ENCODE data around the gene CD276. TPM values are rescaled to one million over a fixed set of nuclear protein-coding genes. Genes with fewer than 3 reads are reported as not detected.

CD276 gene
- total RNA-seq, 1 experiment from 2014 or later, result 133 TPM

GRCh38 chr15:73679964-73680363, 4.2 kb upstream of the CD276 start:
- H3K4me1 Mint-ChIP-seq, result peaks cover 11 to 13% of the 10 kb centered on the region in 2 experiments
- no peak overlapping the region for H2AFZ ChIP-seq (ENCODE audit: low read length)
- no peak overlapping the region for H3K14ac ChIP-seq (ENCODE audit: insufficient read depth, low read length)
- H3K4me2 ChIP-seq (ENCODE audit: insufficient read depth, insufficient read length, low read length), result no peak overlapping the region
- DNase-seq, result no peak
- no peak overlapping the region for H2BK12ac ChIP-seq (ENCODE audit: insufficient read length, low read depth, low read length)
- WGBS (ENCODE audit: extremely low coverage, insufficient read length, low lambda C conversion rate), result no CpG with 5 or more reads among the region's 6 CpGs
- H3K4me1 ChIP-seq (ENCODE audit: insufficient read depth, low read length), result no peaks in the 10 kb centered on the region
- no peak overlapping the region for H3K4me3 Mint-ChIP-seq
- no peak overlapping the region for H3K4ac ChIP-seq (ENCODE audit: low read depth, low read length)
- H4K8ac ChIP-seq (replicated peaks; ENCODE audit: insufficient read length, low read depth, low read length), result no peak overlapping the region
- no peaks in the 10 kb centered on the region for H3K9me3 Mint-ChIP-seq
- no peaks in the 10 kb centered on the region; the same call in 1 of the 2 replicates for H3K27me3 Mint-ChIP-seq (ENCODE audit: low read depth)
- TF ChIP-seq CTCF (conservative IDR thresholded peaks at IDR 0.05), result no peak
- no peaks in the 10 kb centered on the region; the same call in 1 of the 2 replicates for H3K79me2 ChIP-seq (ENCODE audit: insufficient read depth, low read length)
- H3K27ac ChIP-seq (ENCODE audit: insufficient read length, low read depth, low read length), result no peak overlapping the region
- no peak overlapping the region for H3K27ac Mint-ChIP-seq
- no peak overlapping the region for H3K9ac ChIP-seq (ENCODE audit: extremely low read depth, insufficient read length, low read length)
- no peak overlapping the region for H3K56ac ChIP-seq (ENCODE audit: insufficient read length, low read depth, low read length)
- H2BK15ac ChIP-seq (ENCODE audit: low read depth, low read length), result no peak overlapping the region
- H3K23me2 ChIP-seq (ENCODE audit: insufficient read length, low read depth, low read length, poor library complexity, severe bottlenecking), result peaks cover 9% of the 10 kb centered on the region
- no peaks in the 10 kb centered on the region; a peak in 1 of 7 replicates for H3K36me3 Mint-ChIP-seq (ENCODE audit: insufficient read depth in 1 of 3, low read depth in 3 of 3)
- H4K20me1 ChIP-seq (ENCODE audit: control insufficient read depth, insufficient read depth, insufficient read length), result no peaks in the 10 kb centered on the region
- H4K91ac ChIP-seq (ENCODE audit: insufficient read length, low read depth, low read length), result no peak overlapping the region
- no peak overlapping the region for H3T11ph ChIP-seq (ENCODE audit: low read length)
- no peak overlapping the region for H2BK5ac ChIP-seq (ENCODE audit: insufficient read length, low read length)
- no peaks in the 10 kb centered on the region for H3K79me1 ChIP-seq (ENCODE audit: insufficient read depth, low read depth, low read length, poor library complexity, severe bottlenecking)
- H3K27me3 ChIP-seq (ENCODE audit: insufficient read depth, low read length), result no peaks in the 10 kb centered on the region
- no peak overlapping the region for H3K23ac ChIP-seq (ENCODE audit: insufficient read length, low read depth, low read length)
- H2BK120ac ChIP-seq (ENCODE audit: low read depth, low read length, poor library complexity, severe bottlenecking), result no peak overlapping the region
- no peaks in the 10 kb centered on the region for H3K9me3 ChIP-seq (ENCODE audit: control insufficient read depth, low read depth, low read length)
- no peak overlapping the region for H3K18ac ChIP-seq (ENCODE audit: insufficient read length, low read depth, low read length)
- no peak overlapping the region for H4K5ac ChIP-seq (ENCODE audit: insufficient read length, low read depth, low read length)
- no peak overlapping the region for H2BK20ac ChIP-seq (ENCODE audit: low read depth, low read length, poor library complexity, severe bottlenecking)
- H2AK5ac ChIP-seq (ENCODE audit: insufficient read length, low read length), result no peak overlapping the region
